HG03139 (cell line): ENCODE results near the gene KCNMA1.
A peak's percentile ranks its signal among the peaks of the same experiment; 100 is the strongest.

Experiments used
- ATAC-seq: cut with Tn5 transposase; IDR thresholded peaks from one replicate; pipeline ENCODE4 v1.9.1; 2021; ENCODE audit not compliant: unreplicated experiment

KCNMA1 gene

DNA sequence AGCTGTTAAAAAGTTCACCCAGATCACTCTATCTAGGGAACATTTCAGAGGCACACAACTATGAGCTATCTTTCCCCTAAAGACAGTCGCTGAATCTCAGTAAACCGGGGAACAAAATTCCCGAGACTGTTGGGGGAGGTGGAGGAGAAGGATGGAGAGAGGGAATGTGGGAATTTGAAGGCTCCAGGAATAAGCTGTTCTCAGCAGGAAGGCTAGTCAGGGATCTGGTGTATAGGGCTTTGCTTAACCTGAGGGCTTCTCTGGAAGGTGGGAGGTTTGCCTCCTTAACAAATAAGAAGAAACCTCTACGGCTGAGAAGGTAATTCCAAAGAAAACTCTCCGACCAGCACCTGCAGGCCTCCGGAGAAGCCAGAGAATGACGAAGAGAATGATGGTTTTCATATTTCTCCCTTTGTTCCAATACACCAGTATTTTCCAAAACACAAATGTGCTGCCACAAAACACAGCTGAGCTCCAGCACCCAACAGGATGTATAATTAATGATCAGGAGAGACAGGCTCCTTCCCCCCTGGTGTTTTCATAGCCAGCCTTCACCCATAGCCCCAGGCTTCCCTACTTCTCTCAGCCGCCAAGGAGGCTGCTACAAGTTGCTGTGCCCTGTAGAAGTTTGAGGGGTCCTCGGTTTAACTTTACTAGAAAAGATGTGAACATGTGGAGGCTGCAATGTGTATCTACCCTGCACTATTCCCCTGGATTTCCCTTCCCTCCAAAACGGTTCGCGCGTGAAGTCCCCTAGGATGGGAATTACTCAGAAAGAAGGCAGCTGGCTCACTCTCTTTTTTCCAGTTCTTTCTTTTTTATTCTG lies 2.0 kb downstream of the KCNMA1 start:
- ATAC-seq, result no peak

DNA sequence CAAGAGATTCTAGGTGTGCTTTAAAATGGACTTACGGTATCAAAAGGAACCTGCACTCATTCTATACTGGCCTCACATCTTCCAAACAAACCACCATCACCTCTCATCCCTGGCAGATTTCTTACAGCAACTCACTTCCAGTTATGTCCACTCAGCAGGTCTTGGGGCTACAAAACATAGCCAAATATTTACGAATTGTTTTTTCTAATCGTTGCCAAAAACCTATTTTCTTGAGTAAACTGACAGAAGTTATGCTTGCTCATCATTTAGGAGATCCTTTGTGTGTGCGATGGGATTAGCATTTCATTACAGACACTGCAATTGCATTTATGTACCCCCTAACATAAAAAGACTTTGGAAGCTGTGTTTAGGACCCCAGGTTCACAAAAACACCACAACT lies 2.7 kb downstream of the KCNMA1 start:
- ATAC-seq, result no peak

DNA sequence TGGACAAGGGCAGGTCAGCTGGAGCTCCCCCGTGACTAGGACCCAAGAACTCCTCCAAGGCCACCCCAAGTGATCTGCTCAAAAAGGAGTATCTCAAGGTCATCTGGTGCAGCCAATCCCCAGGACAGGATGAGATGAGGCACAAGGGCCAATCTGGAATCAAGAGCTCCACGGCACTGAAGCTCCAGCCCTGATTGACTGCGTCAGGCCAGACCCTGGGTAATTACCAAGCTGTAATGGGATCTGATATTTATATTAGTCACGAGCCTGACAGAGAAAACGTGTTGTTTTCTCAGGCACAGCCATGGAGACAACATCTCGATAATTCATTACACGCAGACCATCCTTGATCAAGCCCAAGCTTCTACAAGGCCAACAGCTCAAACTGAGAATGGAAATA lies 4.2 kb downstream of the KCNMA1 start:
- no peak for ATAC-seq

DNA sequence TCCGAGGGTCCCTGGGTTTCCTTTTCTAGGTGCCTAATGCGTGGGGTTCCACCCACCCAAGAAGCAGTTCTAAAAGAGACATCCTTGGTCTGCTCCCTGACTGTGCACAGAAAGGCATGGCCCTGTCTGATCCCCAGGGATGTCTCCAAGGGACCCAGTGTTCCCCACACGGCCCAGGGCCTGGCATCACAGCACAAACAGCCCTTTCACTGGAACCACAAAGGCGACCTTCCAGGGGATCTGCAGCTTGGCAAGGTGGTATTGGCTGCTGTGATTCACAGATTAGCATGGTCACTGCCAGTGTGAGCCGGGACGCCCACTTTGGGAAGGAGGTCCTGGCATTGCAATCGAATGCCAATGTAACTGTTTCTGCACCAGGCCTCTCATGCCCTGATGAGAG lies 6.4 kb downstream of the KCNMA1 start:
- ATAC-seq, result no peak

DNA sequence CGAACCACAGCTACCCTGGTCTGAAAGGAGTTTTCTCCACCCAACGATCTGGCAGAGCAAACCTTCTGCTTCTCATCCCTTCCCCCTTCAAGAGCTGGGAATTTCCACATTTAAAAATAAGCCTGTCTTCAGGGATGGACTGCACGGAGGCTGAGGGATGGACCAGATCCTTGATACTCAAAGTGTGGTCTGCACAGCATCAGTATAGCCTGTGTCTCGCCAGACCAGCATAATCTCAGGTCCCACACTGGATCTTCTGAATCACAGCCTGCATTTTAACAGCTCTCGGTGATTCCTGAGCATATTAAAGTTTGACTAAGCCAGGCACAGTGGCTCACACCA lies 7.1 kb downstream of the KCNMA1 start:
- no peak for ATAC-seq

DNA sequence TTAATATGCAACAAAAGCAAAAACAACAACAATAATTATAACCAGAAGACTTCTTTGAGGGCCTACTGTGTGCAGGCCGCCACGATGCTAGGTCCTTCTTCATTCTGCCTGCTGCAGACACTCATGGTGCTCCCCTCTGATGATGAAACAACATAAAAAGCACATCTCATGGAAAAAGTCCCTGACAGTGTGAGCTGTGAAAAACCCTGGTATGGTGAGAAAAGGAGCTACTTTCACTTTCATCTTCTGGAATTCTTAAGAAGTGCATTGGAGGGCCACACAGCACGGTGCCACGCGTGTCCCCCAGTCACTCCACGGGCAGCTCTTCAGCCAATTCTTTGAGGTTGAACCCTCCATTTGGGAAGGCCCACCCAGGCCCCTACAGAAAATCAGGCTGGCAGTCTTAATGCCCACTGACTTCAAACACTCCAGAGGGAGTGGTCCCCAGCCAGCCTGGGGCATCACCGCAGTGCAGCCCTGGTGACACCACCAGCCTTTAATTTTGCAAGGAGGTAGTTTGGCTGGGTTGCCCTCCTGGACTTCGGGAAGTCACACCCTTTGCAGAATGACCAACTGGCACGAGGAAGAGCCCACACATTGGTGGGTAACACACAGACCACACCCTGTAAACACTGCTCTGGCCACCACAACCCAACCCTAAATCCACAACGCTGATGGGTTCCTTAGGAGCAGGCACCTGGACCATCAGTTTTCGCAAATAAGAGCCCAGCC lies 7.7 kb downstream of the KCNMA1 start:
- ATAC-seq, result no peak

DNA sequence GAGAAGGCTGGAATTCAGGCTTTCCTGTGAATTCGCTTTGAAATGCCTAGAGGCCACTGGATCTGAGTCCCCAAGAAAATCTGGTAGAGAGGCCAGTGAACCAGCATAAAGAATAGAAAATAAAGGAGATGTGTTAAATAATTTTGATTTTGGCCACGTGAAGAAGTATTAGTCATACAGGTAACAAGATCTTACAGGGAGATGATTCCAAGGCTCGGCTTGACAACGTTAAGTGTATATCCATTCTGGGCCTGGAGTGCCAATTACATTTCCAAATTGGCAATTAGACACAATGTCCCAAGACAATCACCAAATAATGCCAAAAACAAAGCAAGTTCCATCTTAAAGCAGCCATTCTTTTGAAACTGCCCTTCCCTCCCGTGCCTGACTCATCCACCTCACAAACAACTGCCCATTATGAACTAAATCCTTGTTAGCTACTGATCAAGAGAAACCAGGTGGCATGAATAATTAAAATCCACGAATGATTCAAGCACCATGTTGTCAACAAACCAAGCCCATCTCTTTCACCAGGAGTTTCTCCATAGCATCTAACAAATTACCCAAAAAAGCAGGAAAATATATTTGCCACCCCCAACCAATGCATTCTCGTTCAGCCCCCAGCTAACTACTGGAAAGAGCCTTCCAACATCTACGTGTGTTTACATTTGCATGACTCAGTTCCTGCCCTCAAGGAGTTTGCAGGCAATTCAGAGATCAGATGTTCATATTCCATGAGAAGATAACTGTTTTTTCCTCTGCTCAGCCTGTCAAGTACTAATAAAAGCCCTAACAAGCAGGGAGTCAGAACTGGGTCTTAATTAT lies 8.5 kb downstream of the KCNMA1 start:
- no peak for ATAC-seq

DNA sequence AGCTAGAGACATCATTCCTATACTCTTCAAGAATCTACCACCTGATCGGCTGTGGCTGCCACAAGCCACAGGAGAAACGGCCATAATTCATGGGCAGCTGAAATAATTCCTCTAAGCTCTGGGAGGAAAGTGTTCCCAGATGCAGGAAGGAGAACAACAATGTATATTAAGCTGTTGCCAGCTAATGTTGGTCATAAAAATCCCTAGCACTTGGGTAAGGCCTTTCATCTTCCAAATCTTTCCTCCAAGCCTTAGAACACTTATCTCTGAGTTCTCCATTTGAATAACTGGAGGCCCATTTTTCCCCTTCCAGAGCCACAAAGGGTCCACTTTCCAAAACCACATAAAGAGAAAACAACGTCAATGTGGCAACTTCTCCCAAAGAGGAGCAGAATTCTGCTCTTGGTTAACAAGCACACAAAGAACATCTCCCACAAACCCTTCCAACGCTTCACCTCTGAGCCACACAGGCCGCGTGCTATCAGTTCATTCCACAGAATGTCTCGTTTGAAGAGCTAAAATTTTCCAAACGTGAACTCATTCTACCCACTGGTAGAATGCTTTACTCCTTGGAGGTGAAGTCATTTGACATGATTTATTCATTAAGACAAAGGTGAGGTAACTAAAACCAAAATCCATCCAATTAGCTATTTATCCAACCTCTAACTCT lies 11.2 kb downstream of the KCNMA1 start:
- ATAC-seq, result no peak

DNA sequence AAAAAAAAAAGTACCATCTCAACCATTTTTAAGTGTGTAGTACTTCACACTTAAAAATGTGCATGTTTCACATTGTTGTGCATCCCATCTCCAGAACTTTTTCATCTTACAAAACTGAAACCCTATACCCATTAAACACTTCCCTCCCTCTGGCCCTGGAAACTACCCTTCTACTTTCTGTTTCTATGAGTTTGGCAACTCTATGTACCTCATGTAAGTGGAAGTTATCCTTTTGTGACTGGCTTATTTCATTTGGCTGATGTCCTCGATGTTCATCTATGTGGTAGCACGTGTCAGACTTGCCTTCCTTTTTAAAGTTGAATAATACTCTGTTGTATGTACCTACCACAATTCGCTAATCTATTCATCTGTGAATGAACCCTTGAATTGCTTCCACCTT lies 12.2 kb downstream of the KCNMA1 start:
- no peak for ATAC-seq

DNA sequence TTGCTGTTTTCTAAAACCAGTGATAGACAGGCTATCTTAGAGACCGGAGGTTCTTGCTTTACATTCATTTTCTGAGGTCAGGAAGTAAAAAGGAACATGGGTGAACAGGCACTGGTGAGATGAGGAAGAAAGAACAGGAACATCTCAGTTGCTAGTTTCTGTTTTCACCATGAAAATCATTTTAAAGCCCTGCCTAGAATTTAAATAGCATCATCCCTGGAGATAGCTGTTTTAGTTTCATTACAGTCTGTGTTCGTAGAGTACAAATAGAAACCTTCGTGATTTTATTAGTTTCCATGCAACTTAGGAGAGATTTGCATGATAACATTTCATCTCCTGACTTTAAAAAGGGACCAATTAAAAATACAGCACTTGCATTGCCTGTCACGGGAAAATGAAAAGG lies 14.7 kb downstream of the KCNMA1 start:
- peak; percentile 75 for ATAC-seq

DNA sequence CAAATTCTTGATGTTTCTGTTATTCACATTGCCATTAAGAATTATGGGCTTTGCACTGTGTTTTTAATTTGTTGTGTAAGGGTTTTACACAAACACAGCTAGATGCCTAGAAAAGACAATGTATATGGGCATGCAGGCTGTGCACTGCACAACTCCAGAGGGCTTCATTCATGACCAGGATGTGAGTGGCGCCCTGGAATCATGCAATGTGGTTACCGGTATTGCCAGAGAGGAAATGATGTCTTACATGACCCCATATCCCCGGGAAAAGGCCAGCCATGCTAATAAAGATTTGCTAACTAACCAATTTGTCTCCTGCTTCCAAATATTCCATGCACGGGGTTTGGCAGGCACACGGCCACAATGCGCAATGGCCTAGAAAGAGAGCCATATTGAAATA lies 16.9 kb downstream of the KCNMA1 start:
- no peak for ATAC-seq

DNA sequence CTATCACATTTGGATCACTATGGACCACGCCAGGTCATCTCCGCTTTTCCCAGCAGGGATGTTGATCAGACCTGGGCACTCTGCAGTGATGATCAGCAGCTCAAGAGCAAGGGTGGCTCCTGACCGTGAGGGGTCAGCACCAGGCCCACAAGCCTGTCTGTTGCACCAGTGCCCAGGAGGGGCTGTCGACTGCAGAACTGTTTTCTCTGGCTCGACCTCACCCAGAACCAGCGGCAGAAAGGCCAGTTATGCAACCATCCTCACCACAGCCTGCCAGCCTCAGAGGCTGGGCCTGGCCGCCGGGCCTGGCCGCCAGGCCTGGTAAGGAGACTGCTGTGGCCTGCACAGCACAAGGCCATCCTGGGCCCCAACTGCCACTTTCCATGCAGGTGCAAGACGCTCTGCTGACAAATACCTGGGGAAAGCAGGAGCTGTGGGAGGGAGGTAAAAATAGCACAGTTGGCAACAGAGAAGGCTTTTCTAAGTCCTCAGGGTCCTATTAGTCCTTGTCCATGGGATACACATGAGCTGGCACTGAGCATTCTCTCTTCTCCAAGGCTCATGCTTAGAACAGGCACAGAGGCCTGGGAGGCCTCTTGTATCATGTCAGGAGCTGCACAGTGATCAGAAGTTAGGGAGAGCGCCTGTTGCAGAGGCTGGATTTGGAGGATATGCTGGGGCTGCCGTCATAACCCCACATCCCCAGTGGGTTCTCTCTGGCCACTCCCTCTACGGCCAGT lies 17.5 kb downstream of the KCNMA1 start:
- no peak for ATAC-seq

DNA sequence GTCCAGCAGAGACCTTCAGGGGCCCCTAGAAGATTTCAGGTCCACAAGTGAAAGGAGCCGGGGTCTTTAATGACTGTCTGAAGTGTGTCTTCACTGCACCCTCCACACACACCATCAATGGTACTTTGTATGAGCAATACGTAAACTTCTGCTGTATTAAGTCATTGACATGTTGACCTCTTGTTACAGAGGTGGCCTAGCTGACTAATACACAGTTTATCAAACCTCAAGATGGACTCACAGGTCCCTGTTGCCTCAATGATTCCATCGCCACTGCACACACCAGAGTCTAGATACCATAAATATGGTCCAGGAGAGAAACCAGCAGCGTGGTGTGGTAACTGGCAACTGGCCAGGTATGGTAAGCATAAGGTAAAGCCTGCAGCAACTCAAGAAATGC lies 19.5 kb downstream of the KCNMA1 start:
- ATAC-seq, result no peak

DNA sequence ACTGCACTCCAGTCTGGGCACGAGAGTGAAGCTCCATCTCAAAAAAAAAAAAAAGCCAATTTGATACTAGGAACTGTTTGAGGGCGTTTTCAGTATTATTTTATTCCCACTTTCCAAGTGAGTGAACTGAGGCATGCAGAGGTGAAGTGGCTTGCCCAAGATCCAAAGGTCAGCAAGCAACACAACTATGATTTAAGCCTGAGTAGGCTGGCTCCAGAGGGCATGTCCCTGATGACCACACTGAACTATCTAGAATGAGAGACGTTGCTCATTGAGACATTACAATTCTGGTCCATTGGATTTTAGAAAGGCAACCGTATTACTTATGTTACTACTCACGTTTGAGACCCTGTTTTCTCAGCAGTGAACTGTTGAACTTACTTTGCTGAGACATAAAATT lies 20.8 kb downstream of the KCNMA1 start:
- ATAC-seq, result no peak

DNA sequence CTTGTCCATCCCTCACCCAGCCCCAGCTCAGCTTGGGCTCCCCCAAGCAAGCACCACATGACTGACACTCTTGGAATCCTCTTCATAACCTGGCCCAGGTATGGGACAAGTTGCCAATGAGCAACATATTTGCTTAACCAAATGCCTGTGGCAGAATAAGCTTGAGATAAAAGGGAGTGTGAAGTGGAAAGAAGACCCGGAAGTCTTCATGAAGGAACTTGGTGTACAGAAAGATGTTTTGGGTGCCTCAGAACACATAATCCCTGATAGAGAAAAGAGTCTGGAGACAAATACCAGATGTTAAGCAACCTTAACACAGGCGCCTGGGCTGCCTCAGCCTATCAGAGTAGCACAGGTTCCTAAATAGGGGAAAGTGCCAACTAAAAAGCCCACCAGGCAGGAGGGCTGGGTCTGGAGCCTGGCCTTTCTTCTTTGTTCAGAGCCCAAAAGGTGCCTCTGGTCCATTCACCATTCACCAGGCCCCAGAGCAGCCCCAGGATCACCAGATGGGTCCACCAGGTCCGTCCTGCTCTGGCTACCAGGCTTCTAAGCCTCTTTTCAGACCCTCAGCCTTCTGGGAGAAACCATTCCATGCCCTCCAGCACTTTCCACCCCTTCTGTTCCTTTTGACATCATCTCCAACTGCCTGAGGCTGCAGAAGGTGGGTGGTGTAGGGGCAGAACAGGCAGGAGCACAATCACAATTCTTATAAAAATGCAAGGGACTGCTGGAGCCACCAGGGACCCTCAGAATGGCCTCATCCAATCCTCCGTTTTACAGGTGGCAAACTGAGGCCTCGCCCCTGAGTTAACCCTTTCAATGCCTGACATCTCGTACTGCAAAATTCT lies 22.6 kb downstream of the KCNMA1 start:
- no peak for ATAC-seq

DNA sequence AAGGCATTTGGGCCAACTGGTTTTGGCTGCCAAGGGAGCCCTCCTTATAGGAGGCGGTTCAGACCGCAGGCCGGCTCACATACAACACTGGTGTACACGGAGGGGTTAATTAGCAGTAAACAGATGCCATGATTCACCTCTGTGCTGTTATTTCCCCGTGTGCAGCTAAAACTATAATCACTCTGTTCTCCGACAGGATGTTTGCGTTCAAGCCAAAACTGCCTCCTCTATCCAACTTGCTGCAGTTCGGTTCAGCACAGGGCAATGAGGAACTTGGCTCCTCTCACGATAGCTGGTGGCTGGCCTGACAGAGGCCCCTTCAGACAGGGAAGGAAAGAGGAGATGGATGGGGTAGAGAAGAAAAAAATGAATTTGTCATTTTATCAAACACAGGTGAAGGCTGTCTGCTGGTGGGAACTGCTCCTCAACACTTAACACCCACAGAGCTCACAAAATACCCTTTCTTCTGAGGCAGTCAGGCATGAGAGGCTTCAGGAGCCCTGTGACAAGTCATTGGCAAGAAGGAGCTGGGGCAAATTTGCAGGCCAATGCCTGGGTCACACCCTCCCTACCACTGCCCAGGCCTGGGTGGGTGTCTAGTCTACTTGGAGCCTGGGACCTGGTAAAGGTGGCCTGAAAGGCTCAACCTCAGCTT lies 24.0 kb downstream of the KCNMA1 start:
- ATAC-seq, result no peak

DNA sequence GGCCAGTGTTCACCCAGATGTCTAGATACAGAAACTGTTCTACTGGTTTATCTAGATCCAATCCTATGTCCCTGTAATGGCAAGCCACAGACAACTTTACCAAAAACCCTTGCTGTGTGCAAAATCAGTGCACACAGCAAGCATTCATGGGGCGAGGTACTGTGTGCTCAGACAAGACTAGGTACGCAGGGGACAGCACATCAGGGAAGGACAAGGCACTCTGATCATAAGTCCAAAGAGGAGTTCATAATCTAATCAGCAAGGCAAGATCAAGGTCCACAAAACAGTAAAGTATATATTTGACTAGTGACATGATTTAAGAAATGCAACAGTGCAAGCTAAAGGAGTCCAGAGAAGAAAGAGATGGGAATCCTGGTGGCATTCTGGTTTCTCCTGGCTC lies 25.9 kb downstream of the KCNMA1 start:
- no peak for ATAC-seq

DNA sequence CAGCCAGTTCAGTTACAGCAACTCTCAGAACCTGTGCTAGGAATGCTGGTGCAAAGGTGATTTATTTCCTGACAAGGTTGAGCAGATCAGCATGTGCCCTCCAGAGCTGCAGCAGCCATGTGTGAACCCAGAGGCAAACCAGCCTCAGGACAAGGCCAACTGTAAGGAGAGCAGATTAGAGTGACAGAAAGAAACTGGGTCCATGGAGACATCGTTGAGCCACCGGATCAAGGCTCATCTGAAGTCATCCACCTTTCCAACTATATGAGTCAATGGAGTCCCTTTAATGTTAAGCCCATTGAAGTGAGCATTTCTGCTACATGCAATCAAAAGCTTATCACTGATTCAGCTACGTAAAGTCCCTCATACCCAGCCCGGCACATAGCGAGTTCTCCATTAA lies 26.4 kb downstream of the KCNMA1 start:
- ATAC-seq, result no peak

DNA sequence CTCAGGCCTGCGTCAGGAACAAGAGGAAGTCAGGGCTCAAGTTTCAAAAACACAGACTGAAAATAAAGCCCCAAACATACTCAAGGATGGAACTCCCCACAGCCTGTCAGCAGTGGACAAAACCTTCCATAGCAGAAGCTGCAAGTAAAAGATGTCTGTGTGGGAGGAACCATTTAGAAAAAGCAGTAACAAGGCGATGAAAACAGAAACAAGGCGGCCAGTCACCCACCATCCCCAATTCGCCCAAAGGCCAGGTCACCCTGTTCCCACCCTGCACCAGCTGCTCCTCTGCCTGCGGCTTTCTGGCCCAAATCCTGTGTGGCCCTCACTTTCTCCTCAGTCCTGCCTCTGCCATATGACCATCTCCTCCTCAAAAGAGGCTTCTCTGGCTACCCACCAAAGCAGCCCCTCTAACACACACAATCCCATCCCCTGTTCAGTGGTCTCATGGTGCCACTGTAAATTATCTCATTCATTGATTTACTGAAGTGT lies 27.8 kb downstream of the KCNMA1 start:
- no peak for ATAC-seq
